Neuronal stem cell (in vitro differentiated cells): ENCODE data around the gene SUPT5H. TPM values are rescaled to one million over a fixed set of nuclear protein-coding genes. Genes with fewer than 3 reads are reported as not detected.

Experiments
- DNase-seq: peaks from one replicate; pipeline ENCODE4 v3.0.0-alpha.2; 2013; ENCODE audit warnings: low spot score
- H2AFZ ChIP-seq: one replicate; pipeline ENCODE4 v1.6.1; 2013; ENCODE audit warnings: mild to moderate bottlenecking, low read length, inconsistent platforms
- H2AK5ac ChIP-seq: 2 replicates; pipeline ENCODE4 v1.6.1; 2013; ENCODE audit warnings: low read depth, mild to moderate bottlenecking, inconsistent platforms, low read length, moderate library complexity, mixed read lengths
- H2BK120ac ChIP-seq: 2 replicates; pipeline ENCODE4 v1.6.1; 2013; ENCODE audit warnings: low read depth, mild to moderate bottlenecking, inconsistent platforms, low read length, moderate library complexity, mixed read lengths
- H2BK12ac ChIP-seq: one replicate; pipeline ENCODE4 v1.6.1; 2013; ENCODE audit warnings: low read length, inconsistent platforms
- H2BK15ac ChIP-seq: 2 replicates; pipeline ENCODE4 v1.6.1; 2013; ENCODE audit warnings: mild to moderate bottlenecking, low read length, inconsistent platforms, mixed read lengths
- H2BK5ac ChIP-seq: one replicate; pipeline ENCODE4 v1.6.1; 2013; ENCODE audit warnings: inconsistent platforms, mild to moderate bottlenecking, low read length, moderate library complexity
- H3K14ac ChIP-seq: one replicate; pipeline ENCODE4 v1.6.1; 2013; ENCODE audit warnings: low read length, inconsistent platforms
- H3K18ac ChIP-seq: 2 replicates; pipeline ENCODE4 v1.6.1; 2013; ENCODE audit warnings: low read length, inconsistent platforms
- H3K23ac ChIP-seq: 2 replicates; pipeline ENCODE4 v1.6.1; 2013; ENCODE audit warnings: low read depth, mild to moderate bottlenecking, mixed read lengths, low read length, inconsistent platforms; ENCODE audit not compliant: poor library complexity
- H3K27ac ChIP-seq: replicated peaks from 3 replicates; pipeline ENCODE4 v1.5.1; 2013; ENCODE audit warnings: low read length, inconsistent platforms
- H3K27me3 ChIP-seq, 3 experiments: 2 replicates each; pipeline ENCODE4 v1.6.1; 2013; ENCODE audit warnings: low read length in 3 of 3, mild to moderate bottlenecking in 2 of 3, inconsistent platforms in 1 of 3, low read depth in 1 of 3, mixed read lengths in 1 of 3, moderate library complexity in 1 of 3; ENCODE audit not compliant: control insufficient read depth in 3 of 3, insufficient read depth in 3 of 3
- H3K36me3 ChIP-seq, 2 donors: replicated peaks in 1 of 2; 2 replicates each; pipeline ENCODE4 v1.6.1; 2013; ENCODE audit warnings: low read length in 2 of 2; ENCODE audit not compliant: control insufficient read depth in 2 of 2, insufficient read depth in 2 of 2
- H3K4ac ChIP-seq: 2 replicates; pipeline ENCODE4 v1.6.1; 2013; ENCODE audit warnings: inconsistent platforms, mild to moderate bottlenecking, low read length, moderate library complexity
- H3K4me1 ChIP-seq, 2 donors: 1 replicate in 1 of 2; 2 replicates in 1 of 2; pipeline ENCODE4 v1.6.1; 2013; ENCODE audit warnings: low read length in 2 of 2, low read depth in 1 of 2; ENCODE audit not compliant: control insufficient read depth in 2 of 2, insufficient read depth in 1 of 2
- H3K4me2 ChIP-seq: one replicate; pipeline ENCODE4 v1.6.1; 2013; ENCODE audit warnings: mild to moderate bottlenecking, low read length, inconsistent platforms; ENCODE audit not compliant: insufficient read depth, poor library complexity, severe bottlenecking
- H3K4me3 ChIP-seq, 2 donors: 2 replicates each; pipeline ENCODE4 v1.5.1; 2013; ENCODE audit warnings: low read length in 2 of 2, mild to moderate bottlenecking in 2 of 2, inconsistent platforms in 1 of 2, moderate library complexity in 1 of 2
- H3K79me1 ChIP-seq: one replicate; pipeline ENCODE4 v1.6.1; 2013; ENCODE audit warnings: low read depth, mild to moderate bottlenecking, inconsistent platforms, low read length, moderate library complexity
- H3K9ac ChIP-seq: one replicate; pipeline ENCODE4 v1.6.1; 2013; ENCODE audit warnings: mild to moderate bottlenecking, low read depth, low read length, inconsistent platforms; ENCODE audit not compliant: poor library complexity
- H3K9me3 ChIP-seq, 2 donors: replicated peaks in 1 of 2; 2 replicates each; pipeline versions ENCODE3 to v1.6.1; 2013; ENCODE audit warnings: low read length in 2 of 2, mild to moderate bottlenecking in 2 of 2, inconsistent platforms in 1 of 2, low read depth in 1 of 2, mixed read lengths in 1 of 2, moderate library complexity in 1 of 2; ENCODE audit not compliant: control insufficient read depth in 2 of 2, insufficient read depth in 1 of 2
- H4K8ac ChIP-seq: one replicate; pipeline ENCODE4 v1.6.1; 2013; ENCODE audit warnings: low read depth, mild to moderate bottlenecking, inconsistent platforms, low read length, moderate library complexity
- H4K91ac ChIP-seq: one replicate; pipeline ENCODE4 v1.6.1; 2013; ENCODE audit warnings: low read length, low read depth, mild to moderate bottlenecking, inconsistent platforms; ENCODE audit not compliant: poor library complexity
- WGBS, 2 donors: extraction: QIAGEN DNeasy Blood & Tissue Kit; methylation state at CpG; one replicate each; pipeline ENCODE4 v1.1.7; 2013; ENCODE audit warnings: missing lambda C conversion rate in 2 of 2, mixed read lengths in 1 of 2; ENCODE audit not compliant: insufficient read length in 2 of 2, insufficient replicate concordance in 1 of 2; ENCODE audit errors: extremely low coverage in 2 of 2; 5-methylcytosine and 5-hydroxymethylcytosine counted together
- small RNA-seq: library from polyadenylated mRNA; stranded (forward); fragments of <200 nt; extraction: miRNeasy Mini kit (QIAGEN cat#:217004); gene quantifications from one replicate; pipeline ENCODE3, GENCODE V24; 2013; ENCODE audit not compliant: insufficient read depth

The SUPT5H gene

DNA sequence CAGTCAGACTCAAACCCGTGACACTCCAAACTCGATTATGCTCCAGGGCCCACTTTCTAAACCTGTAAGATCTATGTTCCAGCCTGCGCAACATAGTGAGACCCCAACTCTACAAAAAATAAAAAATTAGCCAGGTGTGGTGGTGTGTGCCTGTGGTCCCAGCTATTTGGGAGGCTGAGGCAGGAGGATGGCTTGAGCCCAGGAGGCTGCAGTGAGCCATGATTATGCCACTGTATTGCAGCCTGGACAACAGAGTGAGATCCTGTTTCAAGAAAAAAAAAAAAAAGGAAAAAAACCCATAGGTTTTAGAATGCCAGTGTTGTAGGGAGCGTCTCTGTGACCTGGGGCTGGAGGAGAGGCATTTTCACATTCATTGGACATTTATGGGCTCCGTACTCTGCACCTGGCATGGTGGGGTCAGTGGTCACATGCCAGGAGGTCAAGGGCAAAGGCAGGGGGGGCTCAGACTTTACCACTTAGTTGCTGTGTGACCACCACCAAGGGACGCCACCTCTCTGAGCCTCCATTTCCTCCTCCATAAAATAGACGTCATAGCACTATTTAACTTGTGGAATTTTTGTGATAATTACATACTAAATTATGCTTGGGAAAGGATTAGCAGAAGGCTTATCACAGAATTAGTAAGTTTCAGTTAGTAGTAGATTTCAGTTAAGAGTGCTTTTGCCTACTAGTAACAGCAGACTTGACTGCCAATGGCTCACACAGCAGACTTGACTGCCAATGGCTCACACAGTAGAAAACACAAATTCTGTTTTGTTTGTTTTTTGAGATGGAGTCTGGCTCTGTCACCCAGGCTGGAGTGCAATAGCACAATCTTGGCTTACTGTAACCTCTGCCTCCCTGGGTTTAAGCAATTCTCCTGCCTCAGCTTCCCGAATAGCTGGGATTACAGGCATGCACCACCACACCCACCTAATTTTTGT, 75.4 kb downstream of the SUPT5H start:
- no peak overlapping the region for H3K27ac ChIP-seq
- WGBS, 2 donors = no CpG with 5 or more reads among the region's 8 CpGs
- no peak for DNase-seq
- H2AFZ ChIP-seq = no peak overlapping the region
- H3K27me3 ChIP-seq = peaks cover 0 to 6% (median 5%) of the 10 kb centered on the region in 3 experiments
- peaks cover 0 to 2% of the 10 kb centered on the region in 2 donors for H3K9me3 ChIP-seq
- peaks cover 3 to 5% of the 10 kb centered on the region in 2 donors for H3K4me1 ChIP-seq
- no peak overlapping the region for H3K23ac ChIP-seq
- H3K4ac ChIP-seq = no peak overlapping the region
- no peak overlapping the region for H3K18ac ChIP-seq
- no peak overlapping the region for H2AK5ac ChIP-seq
- no peak overlapping the region for H2BK15ac ChIP-seq
- no peak overlapping the region for H3K4me3 ChIP-seq
- H2BK12ac ChIP-seq = no peak overlapping the region
- H2BK5ac ChIP-seq = no peak overlapping the region
- no peak overlapping the region for H4K91ac ChIP-seq
- no peak overlapping the region for H4K8ac ChIP-seq
- H2BK120ac ChIP-seq = no peak overlapping the region
- H3K36me3 ChIP-seq = peaks cover 0 to 19% of the 10 kb centered on the region in 2 donors
- no peaks in the 10 kb centered on the region for H3K79me1 ChIP-seq
- no peak overlapping the region for H3K9ac ChIP-seq
- H3K4me2 ChIP-seq = no peak overlapping the region
- H3K14ac ChIP-seq = no peak overlapping the region

DNA sequence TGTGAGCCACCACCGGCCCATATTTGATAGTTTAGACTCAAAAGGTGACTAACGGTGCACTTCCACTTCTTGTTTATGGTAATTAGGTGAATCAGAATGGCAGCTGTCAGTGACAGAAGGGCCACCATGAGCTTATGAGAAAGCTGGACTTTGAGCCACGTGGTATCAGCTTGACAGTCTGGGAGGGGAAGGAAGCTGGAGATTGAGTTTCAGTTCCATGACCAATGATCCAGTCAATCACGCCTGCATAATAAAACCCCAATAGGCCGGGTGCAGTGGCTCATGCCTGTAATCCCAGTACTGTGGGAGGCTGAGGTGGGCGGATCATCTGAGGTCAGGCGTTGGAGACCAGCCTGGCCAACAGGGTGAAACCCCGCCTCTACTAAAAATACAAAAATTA, 79.1 kb downstream of the SUPT5H start:
- Histone ChIP-seq H3K23ac (no peak overlapping the region), H2AK5ac (no peak overlapping the region), H2AFZ (no peak overlapping the region), H3K9ac (no peak overlapping the region), H2BK12ac (no peak overlapping the region), H3K27me3 (no peaks in the 10 kb centered on the region), H3K27ac (no peak overlapping the region), H3K9me3 (no peaks in the 10 kb centered on the region), H2BK5ac (no peak overlapping the region), H4K8ac (no peak overlapping the region), H3K14ac (no peak overlapping the region), H3K18ac (no peak overlapping the region), H3K4me3 (no peak overlapping the region), H2BK120ac (no peak overlapping the region), H4K91ac (no peak overlapping the region), H3K79me1 (peaks cover 1% of the 10 kb centered on the region), H2BK15ac (no peak overlapping the region), H3K4me2 (no peak overlapping the region), H3K4ac (no peak overlapping the region), H3K36me3 (peaks cover 0 to 21% of the 10 kb centered on the region in 2 donors), H3K4me1 (peaks cover 0 to 3% of the 10 kb centered on the region in 2 donors)
- no peak for DNase-seq
- no CpG with 5 or more reads among the region's 8 CpGs for whole genome bisulfite sequencing, 2 donors

- Histone ChIP-seq H3K23ac (no peak overlapping the region), H3K79me1 (peaks cover 1% of the 10 kb centered on the region), H3K18ac (no peak overlapping the region), H3K27ac (no peak overlapping the region), H3K14ac (no peak overlapping the region), H2BK120ac (no peak overlapping the region), H3K36me3 (peaks cover 0 to 27% of the 10 kb centered on the region in 2 donors), H2AFZ (no peak overlapping the region), H3K4ac (no peak overlapping the region), H3K9ac (no peak overlapping the region), H3K9me3 (no peaks in the 10 kb centered on the region), H2BK12ac (no peak overlapping the region), H2BK15ac (no peak overlapping the region), H4K8ac (no peak overlapping the region), H3K4me2 (no peak overlapping the region), H4K91ac (no peak overlapping the region), H3K4me1 (no peaks in the 10 kb centered on the region), H2AK5ac (no peak overlapping the region), H3K4me3 (no peak overlapping the region), H3K27me3 (no peaks in the 10 kb centered on the region), H2BK5ac (no peak overlapping the region)
- DNase-seq = no peak
- no CpG with 5 or more reads among the region's 3 CpGs for WGBS, 2 donors
These were observed 79.8 kb downstream of the SUPT5H start for GRCh38 chr19:39525205-39525604.

Small RNAs within 50 kb of the gene (small RNA-seq; reads per million reads assigned to genes)
- gene MIR4530 = not detected
